ENCODE results near the gene EEF1A2.

EEF1A2 gene

GRCh38 chr20:63447320-63447719 is 51.6 kb downstream of the EEF1A2 start:
- no peak for DNase-seq

DNA sequence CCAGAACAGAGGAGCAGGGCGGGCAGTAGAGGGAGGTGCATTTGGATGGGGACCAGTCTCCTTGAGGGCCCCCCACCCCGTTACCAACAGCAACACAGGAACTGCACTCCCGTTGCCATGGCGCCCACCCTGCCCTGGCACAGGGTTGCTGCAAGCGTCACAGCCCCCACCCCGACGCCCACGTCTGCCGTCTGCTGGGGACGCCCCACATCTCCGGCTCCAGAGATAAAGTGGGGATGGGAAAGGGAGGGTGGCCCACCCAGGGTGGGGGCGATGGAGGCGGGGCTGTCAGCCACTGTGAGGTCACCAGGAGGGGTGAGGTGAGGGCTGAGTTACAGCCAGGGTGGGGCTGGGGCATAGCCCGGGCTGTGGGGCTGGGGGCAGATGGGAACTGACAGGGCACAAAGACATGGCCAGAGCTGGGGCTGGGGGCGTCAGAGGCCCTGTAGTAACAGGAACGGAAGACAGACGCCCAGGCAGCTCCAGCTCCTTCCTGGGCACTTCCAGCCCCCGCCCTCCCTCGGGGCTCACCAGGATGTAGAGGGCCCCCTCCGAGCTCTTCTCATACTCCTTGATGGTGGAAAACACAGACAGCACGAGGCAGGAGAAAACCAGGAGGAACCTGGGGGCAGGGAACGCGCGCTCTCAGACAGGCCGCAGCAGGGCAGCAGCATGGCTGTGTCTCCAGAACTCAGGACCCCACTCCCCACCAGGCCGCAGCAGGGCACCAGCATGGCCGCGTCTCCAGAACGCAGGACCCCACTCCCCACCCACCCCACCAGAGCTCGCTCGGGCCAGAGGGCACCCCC is 52.5 kb downstream of the EEF1A2 start:
- no peak for DNase-seq

DNA sequence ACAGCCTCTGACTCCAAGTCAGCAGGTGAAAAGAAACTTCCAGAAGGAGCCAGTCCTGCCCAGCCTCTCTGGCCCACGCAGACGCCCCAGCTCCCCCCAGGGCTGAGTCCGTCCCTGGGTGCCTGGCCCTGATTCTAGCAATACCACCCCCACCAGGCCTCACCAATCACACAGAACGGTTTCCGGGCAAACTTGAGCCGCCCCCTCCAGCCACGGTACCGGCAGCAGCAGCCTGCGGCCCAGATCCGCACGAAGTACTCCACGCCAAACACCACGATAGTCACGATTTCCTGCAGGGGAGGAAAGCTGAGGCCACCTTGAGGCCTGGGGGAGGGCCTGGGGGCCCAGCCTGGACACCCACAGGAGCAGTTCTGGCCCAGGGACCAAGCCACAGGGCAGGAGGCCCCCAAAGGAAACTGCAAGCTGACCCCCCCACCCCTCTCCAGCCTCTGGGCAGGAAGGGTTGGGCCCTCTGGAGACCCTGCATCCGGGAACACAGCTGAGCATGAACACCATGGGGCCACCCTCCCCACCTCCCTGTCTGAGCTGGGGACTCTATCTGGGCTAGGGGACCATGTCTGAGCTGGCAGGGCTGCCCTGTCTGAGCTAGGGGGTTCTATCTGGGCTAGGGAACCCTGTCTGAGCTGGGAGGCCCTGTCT is 53.7 kb downstream of the EEF1A2 start:
- no peak for DNase-seq

DNA sequence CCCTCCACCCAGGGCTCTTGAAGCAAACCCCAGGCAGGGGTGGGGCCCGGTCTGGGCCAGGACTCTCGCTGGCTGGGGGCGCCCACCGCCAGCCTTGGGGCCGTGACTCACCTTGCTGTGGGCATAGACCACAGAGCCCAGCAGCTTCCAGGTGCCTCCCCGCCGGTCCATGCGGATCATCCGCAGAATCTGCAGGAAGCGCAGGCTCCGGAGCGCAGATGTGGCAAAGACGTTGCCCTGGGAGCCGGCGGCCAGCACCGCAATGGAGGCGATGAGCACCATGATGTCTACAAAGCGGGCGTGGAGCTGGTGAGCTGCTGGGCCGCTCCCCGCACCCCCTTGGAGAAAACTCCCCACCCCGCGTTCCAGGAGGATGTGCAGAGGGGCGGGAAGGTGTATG is 54.3 kb downstream of the EEF1A2 start:
- DNase-seq: no peak

- no peak for DNase-seq
These were observed 55.1 kb downstream of the EEF1A2 start for GRCh38 chr20:63443606-63444395.

DNA sequence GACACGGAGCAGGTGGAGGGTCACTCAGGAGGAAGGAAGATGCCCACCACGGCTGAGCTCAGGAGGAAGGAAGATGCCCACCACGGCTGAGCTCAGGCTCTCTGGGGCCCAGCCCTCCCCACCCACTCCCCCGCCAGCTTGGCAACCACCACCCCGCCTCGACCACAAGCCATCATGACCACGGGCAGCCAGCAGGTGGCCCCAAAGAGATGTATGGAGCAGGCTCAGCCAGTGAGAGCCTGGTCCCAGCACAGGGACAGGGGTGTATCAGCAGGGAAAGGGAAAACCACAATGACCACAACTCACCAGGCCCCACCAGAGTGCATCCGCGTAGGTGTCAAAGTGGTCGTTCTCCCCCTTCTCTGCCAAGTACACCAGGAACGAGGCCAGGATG is 56.8 kb downstream of the EEF1A2 start:
- peak; percentile 59 for DNase-seq

DNA sequence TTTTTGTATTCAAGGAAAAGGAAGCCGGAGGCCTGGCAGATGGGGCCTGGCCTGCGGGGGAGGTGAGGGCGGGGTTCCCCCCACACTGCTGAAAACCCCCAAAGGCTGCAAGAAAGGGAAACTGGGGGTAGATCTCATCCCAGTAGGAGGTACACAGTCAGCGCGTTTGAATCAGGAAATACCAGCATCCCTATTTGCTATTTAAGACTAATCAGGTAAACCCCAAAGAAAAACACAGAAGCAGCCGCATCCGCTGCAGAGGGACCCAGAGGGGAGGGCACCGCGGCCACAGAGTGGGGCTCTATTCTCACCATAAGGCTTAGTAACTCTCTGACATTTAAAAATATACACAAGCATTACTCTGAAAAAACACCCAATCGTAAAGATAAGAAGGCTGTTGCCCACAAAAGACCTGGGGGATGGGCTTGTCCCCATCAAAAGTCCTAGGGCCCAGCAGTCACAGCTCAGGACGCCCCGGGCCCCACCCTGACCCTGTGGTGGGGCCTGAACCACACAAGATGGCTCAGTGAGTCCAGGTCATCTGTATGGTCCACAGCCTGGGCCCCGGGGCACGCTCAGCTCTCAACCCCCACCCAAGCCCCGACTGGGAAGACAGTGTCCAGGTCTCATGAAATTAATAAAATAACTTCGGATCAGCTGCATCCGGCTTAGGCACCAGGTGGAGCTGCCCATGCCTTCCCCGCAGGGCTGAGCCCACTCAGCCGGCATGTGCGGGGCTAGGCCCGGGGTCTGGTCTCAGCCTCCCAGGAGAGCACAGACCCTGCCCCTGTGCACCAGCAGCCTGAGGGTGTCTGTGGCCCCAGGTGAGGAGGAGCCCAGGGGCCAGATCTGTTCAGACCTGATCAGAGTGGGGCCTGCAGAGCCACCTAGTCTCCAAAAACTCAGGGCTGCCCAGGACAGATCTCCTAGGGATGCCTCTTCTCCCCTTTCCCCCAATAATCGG is 57.5 kb downstream of the EEF1A2 start:
- DNase-seq: no peak

GRCh38 chr20:63440366-63440955 is 58.4 kb downstream of the EEF1A2 start:
- DNase-seq: no peak

GRCh38 chr20:63439866-63440265 is 59.0 kb downstream of the EEF1A2 start:
- no peak for DNase-seq

GRCh38 chr20:63438121-63438520 is 60.8 kb downstream of the EEF1A2 start:
- DNase-seq: no peak

Measured in activated CD4-positive, CD25-positive, alpha-beta regulatory T cell treated with anti-CD3 and anti-CD28 coated beads, Interleukin-2, amount 50 U/mL, for 72 hours (primary cell).